ENCODE results near the gene CORO6.

The CORO6 gene

DNA sequence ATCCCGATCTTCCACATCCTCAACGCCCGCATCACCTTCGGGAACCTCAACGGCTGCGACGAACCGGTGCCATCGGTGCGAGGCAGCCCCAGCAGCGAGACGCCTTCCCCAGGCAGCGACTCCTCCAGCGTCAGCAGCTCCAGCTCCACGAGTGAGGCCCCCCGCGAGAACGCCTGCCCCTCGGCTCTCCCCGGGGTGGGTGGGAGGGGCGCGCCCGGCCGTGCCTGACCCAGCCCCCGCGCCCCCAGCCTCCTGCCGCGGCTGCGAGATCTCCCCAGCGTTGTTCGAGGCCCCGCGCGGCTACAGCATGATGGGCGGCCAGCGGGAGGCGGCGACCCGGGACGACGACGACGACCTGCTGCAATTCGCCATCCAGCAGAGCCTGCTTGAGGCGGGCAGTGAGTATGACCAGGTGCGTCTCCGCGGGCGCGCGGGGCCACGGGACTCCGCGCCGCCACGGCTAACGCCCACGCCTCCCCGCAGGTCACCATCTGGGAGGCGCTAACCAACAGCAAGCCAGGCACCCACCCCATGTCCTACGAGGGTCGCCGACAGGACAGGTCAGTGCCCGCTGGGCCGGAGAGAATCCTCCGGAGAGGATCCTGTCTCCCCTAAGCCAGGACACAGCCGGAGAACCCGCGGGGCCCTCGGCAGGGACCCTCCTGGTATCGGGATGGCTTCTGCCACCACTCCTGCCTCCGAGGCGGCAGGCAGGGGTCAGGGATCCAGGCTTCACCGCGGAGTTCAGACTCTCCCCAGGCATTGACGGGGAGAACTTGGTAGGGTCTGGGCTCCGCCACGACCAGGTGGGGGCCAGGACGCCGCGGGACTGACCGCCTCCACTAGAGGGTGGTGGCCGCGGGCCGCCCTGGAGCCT, 10.1 kb downstream of the CORO6 start:
- no peak for DNase-seq

DNA sequence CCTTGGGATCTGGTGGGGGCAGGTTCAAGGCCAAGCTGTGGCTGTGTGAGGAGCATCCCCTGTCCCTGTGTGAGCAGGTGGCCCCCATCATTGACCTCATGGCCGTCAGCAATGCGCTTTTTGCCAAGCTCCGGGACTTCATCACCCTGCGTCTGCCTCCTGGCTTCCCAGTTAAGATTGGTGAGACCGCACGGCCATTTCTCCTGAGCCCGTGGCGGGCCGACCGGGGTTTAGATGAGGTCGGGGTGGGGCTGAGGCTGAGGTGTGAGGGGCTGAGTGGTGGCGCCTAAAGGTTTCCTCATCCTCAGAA, 10.7 kb downstream of the CORO6 start:
- DNase-seq = no peak

DNA sequence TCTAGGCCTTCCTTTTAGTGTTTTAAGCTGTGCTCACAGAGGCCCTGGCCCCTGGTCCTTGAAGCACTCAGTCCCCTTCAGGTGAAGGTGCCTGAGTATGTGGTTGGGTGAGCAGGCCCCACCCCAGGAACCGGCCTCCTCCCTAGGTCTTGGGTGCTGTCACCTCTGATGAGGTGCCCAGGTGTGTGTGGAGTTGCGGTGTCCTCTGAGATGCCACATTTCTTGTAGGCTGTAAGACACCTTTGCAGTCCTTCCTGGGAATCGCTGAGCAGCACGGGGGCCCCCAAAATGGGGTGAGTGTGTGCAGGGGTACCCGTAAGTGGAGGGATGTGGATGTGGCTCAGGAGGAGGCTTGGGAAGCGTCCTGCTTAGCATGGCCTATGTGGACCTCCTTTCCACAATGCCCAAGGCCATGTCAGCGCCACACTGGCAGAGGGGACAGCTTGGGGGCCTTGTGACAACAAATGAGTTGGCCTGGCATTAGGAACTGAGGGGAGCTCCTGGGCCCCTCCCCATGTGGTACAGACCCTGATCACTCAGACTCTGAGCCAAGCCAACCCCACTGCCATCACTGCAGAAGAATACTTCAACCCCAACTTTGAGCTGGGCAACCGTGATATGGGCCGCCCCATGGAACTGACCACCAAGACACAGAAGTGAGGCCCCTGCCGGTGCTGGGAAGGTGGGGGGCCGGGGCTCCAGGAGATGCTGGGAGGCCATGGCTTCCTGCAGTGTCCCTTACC, 11.2 kb downstream of the CORO6 start:
- no peak for DNase-seq

DNA sequence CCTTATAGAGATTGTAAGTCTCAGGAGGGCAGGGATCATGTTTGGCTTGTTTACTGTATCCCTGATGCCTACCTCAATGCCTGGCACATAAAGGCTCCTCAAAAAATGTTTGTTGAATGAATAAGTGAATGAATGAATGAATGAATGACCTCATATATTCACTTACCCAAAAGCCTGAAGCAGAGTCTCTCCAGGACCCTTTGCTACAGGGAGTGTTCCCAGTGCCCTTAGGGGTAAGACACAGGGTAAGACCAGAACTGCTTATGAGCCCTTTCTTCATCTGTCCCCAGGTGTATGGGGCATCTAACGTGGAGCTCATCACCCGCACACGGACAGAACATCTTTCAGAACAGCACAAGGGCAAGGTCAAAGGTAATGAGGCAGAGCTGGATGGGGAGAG, 12.3 kb downstream of the CORO6 start:
- no peak for DNase-seq

DNA sequence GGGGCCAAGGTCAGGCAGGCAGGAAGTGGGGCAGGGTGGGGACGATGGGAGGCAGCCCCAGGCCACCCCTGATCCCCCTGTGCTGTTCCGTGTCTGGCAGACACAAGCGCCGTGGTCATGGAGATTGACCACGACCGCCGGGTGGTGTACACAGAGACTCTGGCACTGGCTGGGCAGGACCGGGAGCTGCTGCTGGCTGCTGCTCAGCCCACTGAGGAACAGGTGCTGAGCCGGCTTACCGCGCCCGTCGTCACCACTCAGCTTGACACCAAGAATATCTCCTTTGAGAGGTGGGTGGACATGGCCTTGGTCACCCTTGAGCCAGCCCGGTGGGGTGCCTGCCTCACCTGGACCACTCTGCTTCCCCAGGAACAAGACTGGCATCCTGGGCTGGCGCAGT, 13.7 kb downstream of the CORO6 start:
- no peak for DNase-seq

DNA sequence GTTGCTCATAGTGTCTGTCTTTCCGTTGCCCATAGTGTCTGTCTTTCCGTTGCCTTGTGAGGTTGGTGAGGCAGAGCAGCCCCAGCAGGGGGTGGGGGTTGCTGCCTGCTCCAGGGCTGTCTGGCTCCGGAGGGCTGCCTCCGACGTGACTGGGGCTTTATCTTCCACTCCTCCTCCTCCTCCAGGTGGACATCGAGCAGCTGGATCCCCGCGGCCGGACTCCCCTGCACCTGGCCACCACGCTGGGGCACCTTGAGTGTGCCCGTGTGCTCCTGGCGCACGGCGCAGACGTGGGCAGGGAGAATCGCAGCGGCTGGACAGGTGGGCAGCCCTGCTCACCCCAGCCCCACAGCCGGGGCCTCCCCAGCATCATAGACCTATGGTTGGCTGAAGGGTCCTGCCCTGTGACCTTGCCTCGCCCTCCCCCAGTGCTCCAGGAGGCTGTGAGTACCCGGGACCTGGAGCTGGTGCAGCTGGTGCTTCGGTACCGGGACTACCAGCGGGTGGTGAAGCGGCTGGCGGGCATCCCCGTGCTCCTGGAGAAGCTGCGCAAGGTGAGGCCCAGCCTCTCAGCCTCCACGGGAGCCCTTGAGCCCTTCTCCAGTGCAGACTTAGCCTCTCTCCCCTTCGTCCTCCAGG, 15.0 kb downstream of the CORO6 start:
- DNase-seq = no peak

DNA sequence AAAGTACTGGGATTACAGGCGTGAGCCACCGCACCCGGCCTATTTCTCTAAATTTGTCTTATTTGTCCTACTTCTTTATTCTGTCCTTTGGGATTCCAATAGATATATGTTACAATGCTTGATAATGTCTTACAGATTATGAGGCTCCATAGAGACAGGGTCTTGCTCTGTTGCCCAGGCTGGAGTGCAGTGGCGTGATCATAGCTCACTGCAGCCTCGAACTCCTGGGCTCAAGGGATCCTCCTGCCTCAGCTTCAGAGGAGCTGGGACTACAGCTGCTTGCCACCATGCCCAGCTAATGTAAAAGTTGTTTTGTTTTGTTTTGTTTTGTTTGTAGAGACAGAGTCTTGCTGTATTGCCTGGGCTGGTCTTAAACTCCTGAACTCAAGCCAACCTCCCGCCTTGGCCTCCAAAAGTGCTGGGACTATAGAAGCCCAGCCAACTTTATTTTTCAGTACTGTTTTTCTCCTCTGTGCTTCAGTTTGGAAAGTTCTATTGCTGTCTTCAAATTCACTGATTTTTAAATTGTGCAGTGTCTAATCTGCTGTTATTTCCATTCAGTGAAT, 19.5 kb downstream of the CORO6 start:
- DNase-seq = no peak

DNA sequence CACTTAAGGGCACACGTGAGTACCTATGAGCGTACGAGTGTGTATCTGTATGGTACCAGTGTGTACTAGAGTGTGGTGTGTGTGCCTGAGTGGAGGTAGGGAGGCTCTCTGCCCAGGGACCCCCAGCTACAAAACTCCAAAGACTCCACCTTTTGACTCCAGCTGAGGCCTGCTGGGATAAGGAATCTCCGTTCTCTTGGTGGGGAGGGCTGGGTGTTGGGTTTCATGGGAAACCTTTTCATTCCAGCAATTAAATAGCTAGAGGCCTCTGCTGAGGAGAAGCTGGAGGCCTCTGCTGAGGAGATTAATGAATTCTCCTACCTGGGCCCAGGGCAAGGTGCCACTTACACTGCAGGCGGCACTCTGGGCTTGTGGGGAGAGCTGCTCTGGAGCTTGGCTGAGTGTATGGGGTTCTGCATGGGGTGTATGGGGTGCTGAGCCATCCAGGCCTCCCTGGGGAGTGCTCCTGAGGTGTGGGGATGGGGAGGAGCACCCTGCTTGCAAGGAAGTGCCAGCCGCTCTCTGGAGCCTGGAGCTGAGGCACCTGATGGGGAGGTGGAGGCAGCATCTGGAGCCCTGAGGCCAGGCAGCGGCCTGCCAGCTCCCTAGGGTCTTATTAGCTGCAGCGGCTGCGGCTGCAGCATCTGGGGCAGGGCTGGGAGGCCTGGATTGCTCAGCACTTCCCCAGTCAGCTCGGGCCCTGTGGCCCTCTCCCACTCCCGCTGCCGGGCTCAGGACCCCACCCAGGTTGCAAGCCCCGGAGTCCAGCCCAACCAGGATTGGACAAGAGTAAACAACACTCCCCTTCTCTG, 25.1 kb downstream of the CORO6 start:
- DNase-seq = no peak

DNA sequence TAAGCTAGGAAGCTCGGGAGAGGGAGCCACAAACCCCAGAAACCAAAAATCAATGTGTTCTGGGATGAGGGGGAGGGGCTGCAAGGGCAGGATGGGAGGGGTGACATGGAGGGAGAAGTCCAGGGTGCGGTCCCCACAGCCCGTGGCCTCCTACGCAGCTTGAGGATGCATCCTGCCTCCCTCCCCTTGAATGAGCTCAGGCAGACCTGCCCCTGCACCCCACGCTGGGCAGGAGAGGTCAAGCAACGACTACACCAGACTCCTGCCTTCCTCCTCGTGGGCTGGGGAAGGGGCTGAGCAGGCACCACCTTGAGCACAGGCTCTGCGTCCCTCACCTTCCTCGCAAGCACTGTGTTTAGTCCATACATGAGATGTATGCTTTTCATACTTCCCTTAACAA, 25.9 kb downstream of the CORO6 start:
- DNase-seq = no peak

DNA sequence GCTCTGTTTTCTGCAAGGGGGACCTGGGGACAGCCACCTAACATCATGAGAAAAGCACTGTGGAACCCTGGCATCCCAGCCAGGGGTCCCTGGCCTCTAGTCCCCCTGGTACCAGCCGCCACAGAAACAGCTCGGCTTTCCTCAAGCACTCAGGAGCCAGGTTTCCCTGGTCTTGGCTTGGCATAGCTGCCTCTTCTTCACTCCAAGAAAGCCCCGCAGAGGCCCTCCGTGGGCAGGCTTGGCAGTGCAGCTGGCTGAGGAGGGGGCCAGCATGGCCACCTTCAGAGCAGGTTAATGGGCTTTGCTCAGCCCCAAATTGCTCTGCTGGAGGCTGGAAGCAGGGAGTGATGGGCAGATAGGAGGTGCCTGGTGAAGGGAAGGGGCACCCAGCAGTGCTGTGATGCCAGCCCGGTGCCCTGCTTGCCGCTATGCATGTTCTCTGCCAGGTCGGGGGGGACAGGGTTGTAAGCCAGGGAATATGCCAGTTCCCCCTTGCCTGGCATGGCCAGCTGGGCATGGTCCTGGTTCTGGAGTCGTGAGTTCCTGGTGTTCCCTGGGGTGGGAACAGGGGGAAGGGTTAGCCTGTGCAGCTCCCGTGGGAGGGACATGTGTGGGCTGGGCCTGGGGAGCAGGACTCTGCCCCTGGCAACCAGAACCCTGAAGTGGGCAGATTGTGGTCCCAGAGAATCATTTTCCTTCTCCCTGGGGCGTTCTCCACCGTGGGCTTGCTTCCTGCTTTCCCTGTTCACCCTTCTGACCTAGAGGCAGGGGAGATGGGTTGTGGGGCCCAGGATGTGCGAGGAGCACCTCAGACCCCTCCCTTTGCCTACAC, 26.6 kb downstream of the CORO6 start:
- DNase-seq = no peak

DNA sequence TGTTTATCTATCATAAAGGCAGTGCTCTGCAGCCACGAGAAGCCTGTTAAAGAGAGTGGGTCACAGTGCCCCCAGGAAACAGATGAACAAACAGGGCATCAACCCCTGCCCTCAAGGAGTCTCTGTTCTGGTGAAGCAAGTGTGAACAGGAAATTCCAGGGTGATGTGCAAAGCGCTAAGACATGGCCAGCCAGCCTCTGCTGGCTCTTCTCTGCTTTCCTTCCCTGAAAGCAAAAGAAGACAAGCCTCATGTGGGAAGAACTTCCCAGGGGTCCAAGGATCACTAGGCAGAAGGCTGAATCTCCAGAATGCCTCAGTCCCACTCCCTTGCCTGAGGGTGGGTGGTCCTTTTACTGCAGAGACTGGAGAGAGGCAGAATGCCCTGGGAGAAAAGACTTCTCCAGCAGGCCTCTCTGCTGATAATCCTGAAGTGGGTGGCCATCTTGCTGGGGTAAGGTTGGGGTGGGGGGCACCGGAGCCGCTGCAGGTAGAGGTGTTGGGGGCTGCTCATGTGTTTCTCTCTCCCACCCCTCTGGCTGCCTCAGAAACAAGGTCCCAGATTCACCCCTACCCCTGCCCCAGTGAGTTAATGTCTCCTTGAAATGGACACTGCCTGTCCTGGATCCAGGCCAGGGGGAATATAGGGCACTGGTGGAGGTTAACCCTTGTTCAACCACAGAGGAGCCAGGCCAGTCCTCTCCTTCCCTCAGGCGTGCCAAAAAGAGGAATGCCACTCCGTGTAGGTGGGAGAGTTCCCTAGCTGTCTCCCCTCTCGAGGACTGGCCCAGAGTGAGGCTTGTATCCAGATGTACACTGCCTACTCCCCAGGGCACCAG, 27.4 kb downstream of the CORO6 start:
- DNase-seq = peak; percentile 41

DNA sequence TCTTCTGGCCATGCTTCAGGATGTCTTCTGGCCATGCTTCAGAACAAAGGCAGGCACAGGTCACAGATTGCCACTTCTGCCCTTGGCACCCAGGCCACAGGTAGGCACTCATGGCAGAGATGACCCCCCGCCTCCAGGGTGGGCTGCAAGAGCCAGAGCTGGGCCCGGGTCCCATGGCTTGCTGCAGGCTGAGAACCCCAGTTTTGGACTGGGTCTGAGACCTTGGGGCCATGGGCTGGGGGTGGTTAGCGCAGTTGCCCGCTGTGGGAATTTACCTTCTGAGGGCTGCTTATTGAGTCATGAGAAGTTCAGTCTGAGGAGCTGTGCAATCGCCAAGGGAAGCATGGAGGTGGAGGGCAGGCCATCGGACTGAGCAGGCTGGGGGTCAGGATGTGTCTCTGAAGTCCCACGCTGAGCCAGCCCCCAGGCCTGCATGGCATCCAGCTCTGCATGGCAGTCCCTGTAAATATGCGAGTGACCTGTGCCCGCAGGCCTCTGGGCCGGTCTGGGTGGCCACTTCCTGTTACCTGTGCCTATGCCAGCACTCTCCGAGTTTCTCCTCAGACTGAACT, 28.1 kb downstream of the CORO6 start:
- DNase-seq = no peak

DNA sequence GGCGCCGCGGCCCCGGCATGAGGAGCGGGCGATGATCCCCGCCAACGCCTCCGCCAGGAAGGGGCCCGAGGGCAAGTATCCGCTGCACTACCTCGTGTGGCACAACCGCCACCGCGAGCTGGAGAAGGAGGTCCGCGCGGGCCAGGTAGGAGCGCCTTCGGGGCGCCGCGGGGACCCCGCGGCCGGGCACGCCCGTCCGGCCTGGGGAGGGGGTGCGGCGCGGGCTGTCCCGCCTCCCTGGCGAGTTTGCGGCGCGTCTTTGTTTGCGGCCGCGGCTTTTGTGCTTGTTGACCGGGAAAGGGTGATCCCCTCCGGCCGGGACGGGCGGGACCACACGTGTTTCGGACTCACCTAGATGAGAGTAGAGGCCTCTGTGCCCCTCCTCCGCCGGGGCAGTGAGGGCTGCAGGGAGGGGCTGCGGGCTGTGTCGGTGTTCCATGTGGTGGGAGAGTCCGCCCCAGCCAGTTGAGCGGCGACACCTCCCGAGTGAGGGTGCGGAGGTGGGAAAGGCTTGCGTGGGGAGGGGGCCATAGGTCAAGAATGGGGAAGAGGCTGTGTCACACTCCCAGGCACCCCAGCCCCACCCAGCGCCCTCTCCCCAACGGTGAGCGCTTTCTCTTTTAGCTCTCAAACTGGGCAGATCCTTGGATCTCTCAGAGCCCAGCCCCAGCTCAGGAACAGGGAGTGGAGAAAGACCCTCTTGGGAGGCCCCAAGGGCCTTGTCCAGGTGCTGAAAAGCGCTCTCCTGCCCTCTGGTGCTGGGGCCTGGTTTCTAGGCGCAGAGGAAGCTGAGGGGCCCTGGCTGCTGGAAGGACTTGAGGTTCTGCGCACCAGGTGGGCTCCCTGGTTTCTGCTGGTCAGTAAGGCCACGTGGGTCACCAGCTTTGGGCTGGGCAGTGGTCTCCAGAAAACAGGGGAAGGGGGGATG, 28.9 kb downstream of the CORO6 start:
- no peak for DNase-seq

DNA sequence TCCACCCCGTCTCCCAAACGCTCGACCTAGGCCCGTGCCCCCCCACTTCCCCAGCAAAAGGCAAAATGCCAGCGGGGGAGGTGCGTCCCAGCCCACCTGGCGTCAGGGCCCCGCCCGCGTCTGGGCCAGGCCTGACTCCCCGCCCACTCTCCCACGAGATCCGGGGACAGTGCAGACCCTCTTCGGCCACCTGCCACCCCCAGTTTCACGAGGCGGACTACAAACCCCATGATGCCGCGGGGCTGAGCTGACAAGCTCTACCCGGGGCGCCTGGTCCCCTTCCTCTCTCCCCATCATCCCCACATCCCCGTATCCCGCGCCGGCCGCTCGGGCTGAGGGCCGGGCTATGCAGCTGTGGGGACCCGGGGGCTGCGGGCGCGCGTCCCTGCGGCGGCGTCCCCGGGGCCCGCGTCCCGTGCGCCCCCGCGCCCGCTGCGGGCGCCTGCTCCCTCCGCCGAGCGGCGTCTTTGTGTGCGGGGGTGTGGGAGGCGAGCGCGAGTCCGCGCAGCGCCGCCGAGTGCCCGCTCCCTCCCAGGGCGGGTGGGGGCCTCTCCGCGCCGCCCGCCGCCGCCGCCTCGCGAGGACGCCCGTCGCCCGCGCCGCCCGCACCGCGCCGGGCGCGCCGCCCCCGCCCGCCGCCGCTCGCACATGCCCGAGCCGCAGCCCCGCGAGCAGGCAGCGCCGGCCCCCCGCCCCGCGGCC, 29.7 kb downstream of the CORO6 start, which contains the start of gene ANKRD13B:
Gene ANKRD13B, plus strand, starts transcription at position 283 of the 702 bp plus-strand sequence. CDS start 490 bp downstream, outside the sequence.
- no peak for DNase-seq

DNA sequence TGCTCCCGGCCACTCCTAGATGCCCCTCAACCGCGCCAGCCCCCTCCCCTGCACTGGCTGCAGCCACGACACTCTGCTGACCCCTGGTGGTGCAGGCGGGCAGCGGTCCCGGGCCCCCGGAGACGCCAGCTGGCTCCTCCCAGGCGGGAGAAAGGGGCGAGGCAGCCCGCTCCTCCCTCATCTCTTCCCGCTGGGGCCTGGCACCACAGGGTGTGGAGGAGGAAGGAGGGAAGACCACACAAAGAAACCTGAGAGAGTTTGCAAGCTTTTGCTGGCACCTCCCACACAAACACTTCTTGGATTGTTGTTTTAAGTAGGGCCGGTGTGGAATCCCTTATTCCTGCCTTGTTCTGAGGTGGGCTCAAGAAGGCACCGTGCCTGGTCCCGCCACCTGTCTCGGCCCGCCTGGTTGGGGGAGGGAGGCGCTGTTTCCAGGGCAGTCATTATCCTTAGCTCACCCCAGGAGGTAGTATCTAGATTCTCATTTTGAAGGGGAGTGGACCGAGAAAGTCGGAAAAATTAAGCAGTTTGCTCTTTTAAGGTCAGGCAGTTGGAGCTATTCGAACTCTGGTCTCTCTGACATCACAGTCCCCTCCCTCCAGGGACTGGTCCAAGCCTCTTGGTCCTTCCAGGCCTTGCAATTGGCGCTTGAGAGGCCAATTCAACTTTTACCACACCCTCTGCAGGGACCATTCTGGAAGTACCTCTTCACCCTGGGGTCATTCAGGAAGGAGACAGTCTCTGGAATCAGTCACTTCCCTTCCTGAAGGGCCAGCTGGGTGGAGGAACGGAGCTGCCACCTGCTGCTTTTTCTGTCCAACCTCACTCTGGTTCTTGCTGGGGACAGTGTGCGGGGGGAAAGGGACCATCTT, 30.7 kb downstream of the CORO6 start:
- DNase-seq = peak; percentile 78

DNA sequence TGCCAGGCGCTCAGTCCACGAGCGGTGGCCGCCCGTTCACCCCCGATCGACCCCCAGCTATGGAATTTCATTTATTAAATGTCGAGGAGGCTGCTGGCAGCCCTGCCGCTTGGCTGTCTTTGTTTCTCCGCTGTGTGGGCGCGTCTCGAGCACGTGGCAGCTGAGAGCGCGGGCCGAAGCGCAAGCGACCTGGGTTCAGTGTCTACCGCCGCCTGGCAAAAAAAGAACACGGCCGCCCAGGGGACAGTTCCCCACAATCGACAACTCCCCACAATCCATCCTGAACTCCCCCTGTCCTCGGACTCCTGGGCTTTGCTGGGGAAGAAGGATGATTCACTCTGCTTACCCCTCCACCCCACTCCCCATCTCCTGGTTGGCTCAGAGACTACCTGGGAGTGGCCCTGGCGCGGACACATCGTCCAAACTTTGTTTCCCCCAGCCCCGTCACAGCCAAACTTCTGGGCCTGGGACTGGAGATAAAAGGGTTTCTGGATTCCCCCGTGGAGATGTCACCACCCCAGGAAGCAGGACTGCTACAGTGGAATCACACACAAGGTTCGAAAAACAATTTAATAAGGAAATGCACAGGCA, 31.5 kb downstream of the CORO6 start:
- peak; percentile 73 for DNase-seq

Measured in fibroblast of skin of abdomen (primary cell).